LoVo (cell line): ENCODE data around the gene ASIP.
"Not testable (repeated sequence)": the region's sequence is repeated elsewhere in the genome, so short reads cannot be mapped to it uniquely, and the experiment has no call there.

ENCODE experiments used
- DNase-seq: peaks from one replicate; pipeline ENCODE4 v3.0.0-alpha.2; 2016; ENCODE audit warnings: low spot score

Gene ASIP

DNA sequence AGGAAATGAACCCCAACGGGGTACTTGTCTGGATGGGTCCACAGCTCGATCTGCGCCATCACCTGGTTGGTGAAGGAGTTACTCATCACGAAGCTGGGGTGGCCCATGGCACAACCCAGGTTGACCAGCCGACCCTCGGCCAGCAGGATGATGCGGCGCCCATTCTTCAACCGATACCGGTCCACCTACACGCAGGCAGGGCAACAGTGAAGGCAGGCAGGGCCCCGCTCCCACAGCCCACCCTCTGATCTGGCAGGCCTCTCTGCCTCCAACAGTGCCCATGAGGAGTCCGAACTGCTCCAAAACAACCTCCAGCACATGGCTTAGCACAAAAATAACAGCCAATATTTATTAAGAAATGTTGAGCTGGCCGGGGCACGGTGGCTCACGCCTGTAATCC lies 44.2 kb downstream of the ASIP start:
- DNase-seq: no peak

GRCh38 chr20:34287500-34287899 lies 46.3 kb downstream of the ASIP start:
- not testable (repeated sequence) for DNase-seq

- DNase-seq: no peak
These were observed 49.2 kb downstream of the ASIP start for GRCh38 chr20:34290471-34290870.

- DNase-seq: no peak
These were observed 51.3 kb downstream of the ASIP start for GRCh38 chr20:34292496-34292895.

DNA sequence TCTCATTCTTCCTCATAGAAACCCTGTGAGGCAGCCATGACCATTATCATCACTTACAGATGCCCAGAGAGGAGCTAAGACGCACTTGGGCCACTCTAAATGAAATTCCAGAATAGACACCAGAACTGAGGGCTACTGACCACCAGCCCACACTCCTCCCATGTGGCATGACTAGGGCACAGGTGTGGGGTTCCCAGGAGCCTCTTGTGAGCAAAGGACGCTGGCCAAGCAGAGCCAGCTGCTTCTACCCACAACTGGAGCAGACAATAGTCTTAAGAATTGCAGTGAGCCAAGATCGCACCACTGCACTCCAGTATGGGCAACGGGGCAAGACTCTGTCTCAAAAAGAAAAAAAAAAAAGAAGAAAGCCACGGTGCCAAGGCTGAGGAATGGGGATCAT lies 51.9 kb downstream of the ASIP start:
- DNase-seq: no peak

GRCh38 chr20:34293589-34293988 lies 52.4 kb downstream of the ASIP start:
- DNase-seq: no peak

GRCh38 chr20:34294563-34294962 lies 53.3 kb downstream of the ASIP start:
- DNase-seq: no peak

- DNase-seq: no peak
These were observed 54.1 kb downstream of the ASIP start for GRCh38 chr20:34295284-34295683.

GRCh38 chr20:34296468-34296867 lies 55.2 kb downstream of the ASIP start:
- no peak for DNase-seq

DNA sequence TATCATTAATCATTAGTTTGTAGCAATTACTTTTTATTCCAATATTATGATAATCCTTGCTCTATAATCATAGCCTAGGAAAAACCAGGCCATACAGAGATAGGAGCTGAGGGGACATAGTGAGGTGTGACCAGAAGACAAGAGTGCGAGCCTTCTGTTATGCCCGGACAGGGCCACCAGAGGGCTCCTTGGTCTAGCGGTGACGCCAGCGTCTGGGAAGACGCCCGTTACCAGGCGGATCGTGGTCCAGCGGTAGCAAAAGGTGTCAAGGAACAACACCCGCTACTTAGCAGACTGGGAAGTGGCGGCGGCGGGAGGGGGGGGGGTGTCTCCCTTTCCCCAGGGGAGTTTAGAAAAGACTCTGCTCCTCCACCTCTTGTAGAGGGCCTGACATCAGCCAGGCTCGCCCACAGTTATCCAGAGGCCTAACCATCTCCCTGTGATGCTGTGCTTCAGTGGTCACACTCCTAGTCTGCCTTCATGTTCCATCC lies 57.1 kb downstream of the ASIP start:
- DNase-seq: not testable (repeated sequence)

- DNase-seq: no peak
These were observed 58.5 kb downstream of the ASIP start for GRCh38 chr20:34299556-34300255.

DNA sequence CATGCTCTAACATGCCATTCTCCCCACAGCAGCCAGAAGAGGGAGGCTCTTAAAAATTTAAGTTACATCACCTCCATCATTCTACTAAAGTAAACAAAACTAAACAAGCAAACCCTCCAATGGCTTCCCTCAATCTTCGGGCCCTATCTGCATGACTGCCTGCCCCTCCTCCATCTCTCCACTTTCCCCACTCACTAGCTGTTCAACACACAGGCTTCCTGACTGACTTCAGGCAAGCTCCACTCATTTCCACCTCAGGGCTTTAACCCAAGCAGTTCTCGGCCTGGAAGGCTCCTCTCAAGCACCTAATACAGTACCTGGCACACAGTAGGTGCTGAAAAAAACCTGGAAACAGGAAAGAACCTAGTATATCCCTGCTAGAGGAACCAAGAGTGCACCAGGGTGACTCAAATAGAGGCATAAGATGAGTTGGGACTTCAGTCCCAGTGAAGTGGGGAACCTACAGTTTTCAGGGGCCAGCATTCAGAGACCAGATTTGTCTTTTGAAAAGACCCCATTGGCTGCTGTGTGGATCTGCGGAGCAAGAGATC lies 59.1 kb downstream of the ASIP start:
- no peak for DNase-seq

- DNase-seq: no peak
These were observed 59.8 kb downstream of the ASIP start for GRCh38 chr20:34300809-34301586.

- DNase-seq: no peak
These were observed 60.5 kb downstream of the ASIP start for GRCh38 chr20:34301587-34302311.

- DNase-seq: peak; percentile 6
These were observed 61.1 kb downstream of the ASIP start for GRCh38 chr20:34302312-34302722.

DNA sequence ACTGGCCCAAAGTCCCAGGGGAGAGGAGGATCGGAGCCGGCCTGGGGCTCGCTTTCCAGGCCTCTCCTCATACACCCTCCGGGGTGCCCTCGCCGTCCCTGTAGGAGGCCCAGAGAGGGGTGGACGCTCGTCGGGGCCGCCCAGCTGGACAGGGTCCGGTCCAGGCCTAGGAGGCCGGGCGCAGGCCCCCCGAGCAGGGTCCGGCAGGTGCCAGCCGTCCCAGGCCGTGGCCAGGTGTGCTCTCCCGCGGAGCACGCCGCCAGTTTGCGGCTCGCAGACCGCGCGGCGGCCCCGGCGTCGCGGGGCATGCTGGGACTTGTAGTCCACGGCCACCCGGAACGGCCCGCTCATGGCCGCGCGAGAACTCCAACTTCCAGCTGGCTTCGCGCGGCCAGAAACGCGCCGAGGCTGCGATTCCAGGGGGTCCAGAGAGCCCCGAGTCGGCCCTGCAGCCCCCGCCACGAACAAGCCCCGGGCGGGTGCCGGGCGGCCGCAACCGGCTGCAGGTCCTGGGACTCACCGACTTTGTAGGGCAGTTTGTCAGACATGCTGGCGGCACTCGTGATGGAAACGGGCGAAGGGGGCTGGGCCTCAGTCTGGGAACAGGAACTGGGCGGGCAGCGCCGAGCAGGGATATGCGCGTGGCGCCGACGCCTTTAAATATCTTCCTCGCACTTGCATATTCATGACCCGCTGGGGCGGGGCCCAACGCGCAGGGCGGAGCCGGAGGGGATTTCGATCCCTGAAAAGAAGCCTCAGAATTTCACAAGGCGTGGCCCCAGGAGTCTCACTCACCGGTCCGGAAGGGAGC lies 61.7 kb downstream of the ASIP start, which contains the start of gene AHCY:
Gene AHCY (minus strand): TSS at position 633 of the 811 bp plus-strand sequence. CDS start 85 bp downstream, at position 548.
- DNase-seq: peak; percentile 98

DNA sequence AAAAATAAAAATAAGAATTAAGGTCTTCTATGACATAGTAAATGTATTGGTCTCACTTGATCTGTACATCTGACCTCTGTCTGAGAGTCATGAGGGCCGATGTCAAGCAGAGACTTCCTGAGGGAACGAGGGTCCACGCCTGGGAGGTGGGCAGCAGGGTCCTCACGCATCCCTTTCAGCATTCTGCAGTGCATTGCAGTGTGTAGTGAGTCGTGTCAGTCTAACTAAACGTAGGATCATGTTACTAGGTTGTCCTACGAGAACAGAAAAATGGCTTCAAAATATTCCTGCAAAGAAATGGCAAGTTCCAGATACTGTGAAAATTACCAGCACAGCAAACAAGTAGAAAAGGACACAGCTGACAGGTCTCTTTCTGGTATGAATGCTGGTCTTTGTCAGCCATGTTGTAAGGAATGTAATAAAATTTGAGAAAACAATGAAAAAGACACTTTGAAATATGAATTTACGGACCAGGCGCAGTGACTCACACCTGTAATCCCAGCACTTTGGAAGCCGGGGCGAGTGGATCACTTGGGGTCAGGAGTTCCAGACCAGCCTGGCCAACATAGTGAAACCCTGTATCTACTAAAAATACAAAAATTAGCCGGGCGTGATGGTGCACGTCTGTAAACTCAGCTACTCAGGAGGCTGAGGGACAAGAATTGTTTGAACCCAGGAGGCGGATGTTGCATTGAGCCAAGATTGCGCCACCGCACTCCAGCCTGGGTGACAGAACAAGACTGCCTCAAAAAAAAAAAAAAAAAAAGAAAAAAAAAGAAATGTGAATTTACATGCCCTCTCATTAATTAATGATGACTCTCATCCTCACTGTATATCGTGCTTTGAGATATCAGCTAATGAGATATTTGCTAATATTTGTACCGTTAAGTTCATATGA lies 64.4 kb downstream of the ASIP start:
- no peak for DNase-seq

DNA sequence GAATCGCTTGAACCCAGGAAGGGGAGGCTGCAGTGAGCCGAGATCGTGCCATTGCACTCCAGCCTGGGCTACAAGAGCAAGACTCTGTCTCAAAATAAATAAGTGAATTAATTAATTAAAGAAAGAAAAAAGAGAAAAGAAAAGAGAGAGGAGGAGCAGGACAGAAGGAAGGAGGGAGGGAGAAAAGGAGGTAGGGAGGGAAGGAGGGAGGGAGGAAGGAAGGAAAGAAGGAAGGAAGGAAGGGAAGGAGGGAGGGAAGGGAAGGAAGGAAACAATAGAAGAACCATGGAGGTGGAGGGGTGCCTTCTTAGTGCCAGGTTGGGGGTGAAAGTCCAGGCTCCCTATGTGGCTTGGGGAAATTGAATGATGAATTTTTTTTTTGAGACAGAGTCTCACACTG lies 68.5 kb downstream of the ASIP start:
- DNase-seq: no peak

DNA sequence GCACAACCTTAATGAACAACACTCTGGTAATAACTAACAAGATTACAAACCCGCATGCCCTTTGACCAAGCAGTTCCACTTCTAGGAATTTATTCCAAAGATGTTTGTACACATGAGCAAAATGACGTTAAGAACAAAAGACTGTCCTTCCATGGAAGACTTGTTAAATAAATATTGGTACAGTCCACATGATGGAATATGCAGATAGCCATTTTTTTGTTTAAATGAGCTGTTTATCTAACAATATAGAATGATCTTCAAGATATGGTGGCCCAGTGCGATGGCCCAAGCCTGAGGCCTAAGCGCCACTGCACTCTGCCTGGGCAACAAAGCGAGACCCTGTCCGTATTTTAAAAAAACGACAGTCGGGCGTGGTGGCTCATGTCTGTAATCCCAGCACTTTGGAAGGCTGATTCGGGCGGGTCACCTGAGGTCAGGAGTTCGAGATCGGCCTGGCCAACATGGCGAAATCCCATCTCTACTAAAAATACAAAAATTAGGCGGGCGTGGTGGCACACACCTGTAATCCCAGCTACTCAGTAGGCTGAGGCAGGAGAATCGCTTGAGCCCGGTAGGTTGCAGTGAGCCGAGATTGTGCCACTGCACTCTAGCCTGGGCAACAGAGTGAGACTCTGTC lies 69.4 kb downstream of the ASIP start:
- no peak for DNase-seq
